GM18520 (cell line): ENCODE measurements around the gene AKAIN1.

Experiments used
- ATAC-seq: cut with Tn5 transposase; IDR thresholded peaks from one replicate; pipeline ENCODE4 v1.9.1; 2021; ENCODE audit not compliant: unreplicated experiment

The AKAIN1 gene

GRCh38 chr18:5097116-5097703 lies 99.8 kb downstream of the AKAIN1 start:
- ATAC-seq: no peak

- ATAC-seq: no peak
Measured at GRCh38 chr18:5095239-5095638, 101.8 kb downstream of the AKAIN1 start.

GRCh38 chr18:5093902-5094301 lies 103.2 kb downstream of the AKAIN1 start:
- ATAC-seq: no peak
